SK-N-SH (cell line): ENCODE results near the gene PROX1.

Experiments used
- ELF1 ChIP-seq: IDR thresholded peaks from 2 replicates; pipeline ENCODE4 v1.4.0; 2012
- EZH2phosphoT487 ChIP-seq: fragments of 200-600 bp; sonication (generic); IDR thresholded peaks from 2 replicates; pipeline ENCODE4 v1.6.1; 2017; ENCODE audit warnings: low read depth, mixed run types, mild to moderate bottlenecking, antibody characterized with exemption, moderate library complexity, borderline replicate concordance
- MEF2A ChIP-seq: IDR thresholded peaks from 2 replicates; pipeline ENCODE4 v1.4.0; 2012; ENCODE audit warnings: low read depth, borderline replicate concordance
- TF ChIP-seq, protein P1 (sequence below): IDR thresholded peaks from 2 replicates; pipeline ENCODE4 v1.6.1; 2012; ENCODE audit warnings: mild to moderate bottlenecking, low read depth, low read length, moderate library complexity
- TF ChIP-seq, protein P2 (sequence below): fragments of 200-600 bp; sonication (generic); IDR thresholded peaks from 2 replicates; pipeline ENCODE4 v1.6.1; 2017; ENCODE audit warnings: antibody characterized with exemption, mild to moderate bottlenecking, moderate library complexity

DNA sequence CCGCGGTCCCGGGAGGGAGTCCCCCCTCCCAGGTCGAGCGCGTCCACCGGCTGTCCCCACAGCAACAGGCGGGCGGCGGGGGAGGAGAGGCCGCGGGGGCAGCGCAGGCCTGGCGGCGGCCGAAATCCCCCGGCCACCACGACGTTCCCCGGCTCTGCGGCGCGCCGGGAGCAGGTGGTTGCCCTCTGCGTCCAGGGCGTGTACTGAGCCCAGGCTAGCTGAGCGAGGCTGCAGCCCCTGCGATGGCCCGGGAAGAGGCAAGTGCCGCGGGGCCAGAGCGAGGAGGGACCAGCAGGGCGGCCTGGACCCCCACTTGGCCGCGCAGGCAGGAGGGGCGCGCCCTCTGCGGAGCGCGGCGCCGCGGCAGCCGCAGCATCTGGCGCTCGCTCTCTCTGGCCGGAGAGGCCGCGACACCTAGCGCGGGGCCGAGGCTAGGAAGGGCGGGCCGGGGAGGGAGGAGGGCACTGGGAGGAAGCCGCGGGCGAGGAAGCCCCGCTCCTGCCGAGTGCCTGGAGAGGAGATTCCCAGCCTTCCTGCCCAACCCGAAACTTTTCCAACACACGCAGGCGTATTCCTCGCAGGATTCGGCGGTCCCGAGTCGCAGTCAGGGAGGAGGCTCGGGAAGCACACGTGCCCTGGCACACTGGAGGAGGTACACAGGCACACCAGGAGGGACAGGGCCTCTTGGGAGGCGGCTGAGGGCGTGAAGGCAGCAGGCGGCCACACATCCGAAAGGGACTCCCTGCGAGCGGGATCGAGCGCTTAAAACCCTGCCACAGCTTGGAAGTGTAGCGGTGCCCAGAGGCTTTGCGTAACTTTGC is 4.9 kb upstream of the PROX1 start:
- TF ChIP-seq, protein P1, sequence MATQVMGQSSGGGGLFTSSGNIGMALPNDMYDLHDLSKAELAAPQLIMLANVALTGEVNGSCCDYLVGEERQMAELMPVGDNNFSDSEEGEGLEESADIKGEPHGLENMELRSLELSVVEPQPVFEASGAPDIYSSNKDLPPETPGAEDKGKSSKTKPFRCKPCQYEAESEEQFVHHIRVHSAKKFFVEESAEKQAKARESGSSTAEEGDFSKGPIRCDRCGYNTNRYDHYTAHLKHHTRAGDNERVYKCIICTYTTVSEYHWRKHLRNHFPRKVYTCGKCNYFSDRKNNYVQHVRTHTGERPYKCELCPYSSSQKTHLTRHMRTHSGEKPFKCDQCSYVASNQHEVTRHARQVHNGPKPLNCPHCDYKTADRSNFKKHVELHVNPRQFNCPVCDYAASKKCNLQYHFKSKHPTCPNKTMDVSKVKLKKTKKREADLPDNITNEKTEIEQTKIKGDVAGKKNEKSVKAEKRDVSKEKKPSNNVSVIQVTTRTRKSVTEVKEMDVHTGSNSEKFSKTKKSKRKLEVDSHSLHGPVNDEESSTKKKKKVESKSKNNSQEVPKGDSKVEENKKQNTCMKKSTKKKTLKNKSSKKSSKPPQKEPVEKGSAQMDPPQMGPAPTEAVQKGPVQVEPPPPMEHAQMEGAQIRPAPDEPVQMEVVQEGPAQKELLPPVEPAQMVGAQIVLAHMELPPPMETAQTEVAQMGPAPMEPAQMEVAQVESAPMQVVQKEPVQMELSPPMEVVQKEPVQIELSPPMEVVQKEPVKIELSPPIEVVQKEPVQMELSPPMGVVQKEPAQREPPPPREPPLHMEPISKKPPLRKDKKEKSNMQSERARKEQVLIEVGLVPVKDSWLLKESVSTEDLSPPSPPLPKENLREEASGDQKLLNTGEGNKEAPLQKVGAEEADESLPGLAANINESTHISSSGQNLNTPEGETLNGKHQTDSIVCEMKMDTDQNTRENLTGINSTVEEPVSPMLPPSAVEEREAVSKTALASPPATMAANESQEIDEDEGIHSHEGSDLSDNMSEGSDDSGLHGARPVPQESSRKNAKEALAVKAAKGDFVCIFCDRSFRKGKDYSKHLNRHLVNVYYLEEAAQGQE, result no peak
- TF ChIP-seq EZH2phosphoT487 (no peak), MEF2A (no peak), ELF1 (no peak)
- TF ChIP-seq, protein P2, sequence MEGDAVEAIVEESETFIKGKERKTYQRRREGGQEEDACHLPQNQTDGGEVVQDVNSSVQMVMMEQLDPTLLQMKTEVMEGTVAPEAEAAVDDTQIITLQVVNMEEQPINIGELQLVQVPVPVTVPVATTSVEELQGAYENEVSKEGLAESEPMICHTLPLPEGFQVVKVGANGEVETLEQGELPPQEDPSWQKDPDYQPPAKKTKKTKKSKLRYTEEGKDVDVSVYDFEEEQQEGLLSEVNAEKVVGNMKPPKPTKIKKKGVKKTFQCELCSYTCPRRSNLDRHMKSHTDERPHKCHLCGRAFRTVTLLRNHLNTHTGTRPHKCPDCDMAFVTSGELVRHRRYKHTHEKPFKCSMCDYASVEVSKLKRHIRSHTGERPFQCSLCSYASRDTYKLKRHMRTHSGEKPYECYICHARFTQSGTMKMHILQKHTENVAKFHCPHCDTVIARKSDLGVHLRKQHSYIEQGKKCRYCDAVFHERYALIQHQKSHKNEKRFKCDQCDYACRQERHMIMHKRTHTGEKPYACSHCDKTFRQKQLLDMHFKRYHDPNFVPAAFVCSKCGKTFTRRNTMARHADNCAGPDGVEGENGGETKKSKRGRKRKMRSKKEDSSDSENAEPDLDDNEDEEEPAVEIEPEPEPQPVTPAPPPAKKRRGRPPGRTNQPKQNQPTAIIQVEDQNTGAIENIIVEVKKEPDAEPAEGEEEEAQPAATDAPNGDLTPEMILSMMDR, result no peak
